Chondrocyte (in vitro differentiated cells): ENCODE measurements around the gene UBL3. TPM values are rescaled to one million over a fixed set of nuclear protein-coding genes. Genes with fewer than 3 reads are reported as not detected.

Experiments
- DNase-seq: peaks from one replicate; pipeline ENCODE4 v3.0.0; 2021; ENCODE audit warnings: mixed read lengths, low spot score
- H3K27ac Mint-ChIP-seq: one replicate; pipeline ENCODE4 v1.8.0; 2021; ENCODE audit warnings: mild to moderate bottlenecking, moderate library complexity, mixed read lengths; ENCODE audit not compliant: unreplicated experiment
- H3K27me3 Mint-ChIP-seq: 2 replicates; pipeline ENCODE4 v1.8.0; 2021; ENCODE audit warnings: low read depth, mixed read lengths
- H3K36me3 Mint-ChIP-seq: 2 replicates; pipeline ENCODE4 v1.8.0; 2021; ENCODE audit warnings: low read depth, mixed read lengths
- H3K4me1 Mint-ChIP-seq: 2 replicates; pipeline ENCODE4 v1.8.0; 2021; ENCODE audit warnings: low read depth, mild to moderate bottlenecking, mixed read lengths
- H3K4me3 Mint-ChIP-seq: one replicate; pipeline ENCODE4 v1.8.0; 2021; ENCODE audit warnings: mild to moderate bottlenecking, moderate library complexity, mixed read lengths; ENCODE audit not compliant: unreplicated experiment
- H3K9me3 Mint-ChIP-seq: 2 replicates; pipeline ENCODE4 v1.8.0; 2021; ENCODE audit warnings: low read depth, mixed read lengths
- CTCF ChIP-seq: fragments of 200-600 bp; sonication (generic); IDR thresholded peaks from 2 replicates; pipeline ENCODE4 v1.5.0; 2021; ENCODE audit warnings: antibody characterized with exemption, mild to moderate bottlenecking, moderate library complexity
- long read RNA-seq: library from polyadenylated mRNA; stranded (forward); transcript quantifications from one replicate; pipeline ENCODE4 v2.0.0, GENCODE V29; 2021
- total RNA-seq: library from RNA; stranded (reverse); gene quantifications from 3 replicates; pipeline ENCODE4 v1.2.1, GENCODE V29; 2021

UBL3 gene
- total RNA-seq: 21.3 to 41.8 TPM (median 23.5 TPM) in 3 replicates
- long read RNA-seq, full-length matches to known transcripts: 87 of 90 reads
- long read RNA-seq, partial matches to known transcripts: 0 of 90 reads
- long read RNA-seq, other reads (novel, unspliced or antisense): 3 of 90 reads

GRCh38 chr13:29850213-29850898 is at the start of gene UBL3:
Gene UBL3, minus strand, starts transcription at chr13:29850617. Its CDS starts 1,079 bp downstream, at chr13:29849538.
- Mint-ChIP-seq H3K36me3 (peaks cover 1% of the 10 kb centered on the region), H3K27me3 (no peaks in the 10 kb centered on the region), H3K9me3 (no peaks in the 10 kb centered on the region), H3K4me3 (peak within 1 kb of the TSS; percentile 83), H3K4me1 (peaks cover 35% of the 10 kb centered on the region), H3K27ac (peak within 1 kb of the TSS; percentile 100)
- no peak for TF ChIP-seq CTCF
- peak; percentile 98 for DNase-seq

GRCh38 chr13:29897102-29897501 is 46.7 kb upstream of the UBL3 start:
- Mint-ChIP-seq H3K27me3 (peaks cover 2% of the 10 kb centered on the region), H3K27ac (no peak overlapping the region), H3K36me3 (peaks cover 3% of the 10 kb centered on the region), H3K4me1 (peaks cover 10% of the 10 kb centered on the region), H3K4me3 (no peak overlapping the region), H3K9me3 (peaks cover 16% of the 10 kb centered on the region)
- no peak for TF ChIP-seq CTCF
- no peak for DNase-seq

- H3K27ac Mint-ChIP-seq: no peak overlapping the region
- H3K36me3 Mint-ChIP-seq: no peaks in the 10 kb centered on the region
- no peak for DNase-seq
- TF ChIP-seq CTCF: no peak
- peaks cover 4% of the 10 kb centered on the region for H3K4me1 Mint-ChIP-seq
- no peak overlapping the region for H3K4me3 Mint-ChIP-seq
- H3K27me3 Mint-ChIP-seq: peaks cover 2% of the 10 kb centered on the region
- H3K9me3 Mint-ChIP-seq: no peaks in the 10 kb centered on the region
Measured at GRCh38 chr13:29893438-29893837, 43.0 kb upstream of the UBL3 start.

GRCh38 chr13:29892151-29892550 is 41.7 kb upstream of the UBL3 start:
- no peak overlapping the region for H3K4me3 Mint-ChIP-seq

GRCh38 chr13:29889111-29889510 is 38.7 kb upstream of the UBL3 start:
- peaks cover 6% of the 10 kb centered on the region for H3K4me1 Mint-ChIP-seq
- H3K36me3 Mint-ChIP-seq: no peaks in the 10 kb centered on the region
- DNase-seq: no peak
- peaks cover 2% of the 10 kb centered on the region for H3K27me3 Mint-ChIP-seq
- TF ChIP-seq CTCF: no peak
- H3K27ac Mint-ChIP-seq: no peak overlapping the region
- no peaks in the 10 kb centered on the region for H3K9me3 Mint-ChIP-seq
- no peak overlapping the region for H3K4me3 Mint-ChIP-seq

More at GRCh38 chr13:29892151-29892550, 41.7 kb upstream of the UBL3 start:
- Mint-ChIP-seq H3K27ac (no peak overlapping the region), H3K36me3 (no peaks in the 10 kb centered on the region), H3K9me3 (no peaks in the 10 kb centered on the region), H3K27me3 (peaks cover 2% of the 10 kb centered on the region), H3K4me1 (peaks cover 4% of the 10 kb centered on the region)
- no peak for DNase-seq
- no peak for TF ChIP-seq CTCF
